ENCODE measurements around the gene TRMT10B.

TRMT10B gene

GRCh38 chr9:37800631-37801286 is 47.2 kb downstream of the TRMT10B start, which contains the start of gene DCAF10:
Gene DCAF10, plus strand, starts transcription at chr9:37800797. Its CDS starts 70 bp downstream, at chr9:37800867.
- H3K27me3 ChIP-seq (ENCODE audit: insufficient read depth, low read length) = no peaks in the 10 kb centered on the region
- H3K9me2 ChIP-seq (ENCODE audit: low read depth, low read length) = no peaks in the 10 kb centered on the region
- H3K79me2 ChIP-seq (ENCODE audit: insufficient read depth, low read length) = peaks cover 31% of the 10 kb centered on the region
- no peaks in the 10 kb centered on the region for H3K9me3 ChIP-seq (ENCODE audit: low read length)
- H3K4me3 ChIP-seq (ENCODE audit: low read depth, low read length, poor library complexity, severe bottlenecking) = peak within 1 kb of the TSS; percentile 81
- peak within 1 kb of the TSS; percentile 16 for H3K27ac ChIP-seq (ENCODE audit: low read depth, low read length, poor library complexity, severe bottlenecking)
- H2AFZ ChIP-seq (ENCODE audit: low read length) = 0 out of 2 replicates have a peak within 1 kb of the TSS, but pooled peaks have one; percentile 60
- H3K9ac ChIP-seq (ENCODE audit: low read length) = peak within 1 kb of the TSS; percentile 80
- TF ChIP-seq CTCF (IDR thresholded peaks at IDR 0.05; ENCODE audit: low read length) (no peak), EZH2 (IDR thresholded peaks at IDR 0.05; ENCODE audit: borderline replicate concordance, low read length) (no peak)
- peaks cover 24% of the 10 kb centered on the region for H3K4me1 ChIP-seq (ENCODE audit: insufficient read depth, low read length, severe bottlenecking)
- H3K4me2 ChIP-seq (ENCODE audit: low read length) = peak within 1 kb of the TSS; percentile 93
- H3K36me3 ChIP-seq (ENCODE audit: insufficient read depth, low read length) = peaks cover 9% of the 10 kb centered on the region; the same call in 1 of the 2 replicates
- no peaks in the 10 kb centered on the region for H4K20me1 ChIP-seq (ENCODE audit: insufficient read depth, low read length)
- no peaks in the 10 kb centered on the region for H3F3A ChIP-seq (ENCODE audit: insufficient read depth, low read length)

- H4K20me1 ChIP-seq (ENCODE audit: insufficient read depth, low read length) = no peaks in the 10 kb centered on the region
Measured at GRCh38 chr9:37801287-37801850, 47.8 kb downstream of the TRMT10B start.

More at GRCh38 chr9:37801287-37801850, 47.8 kb downstream of the TRMT10B start:
- no peak overlapping the region for H2AFZ ChIP-seq (ENCODE audit: low read length)
- H3K9me2 ChIP-seq (ENCODE audit: low read depth, low read length) = no peaks in the 10 kb centered on the region
- no peaks in the 10 kb centered on the region for H3K9me3 ChIP-seq (ENCODE audit: low read length)
- H3K9ac ChIP-seq (ENCODE audit: low read length) = peak overlapping the region; percentile 80
- H3K4me3 ChIP-seq (ENCODE audit: low read depth, low read length, poor library complexity, severe bottlenecking) = peak overlapping the region; percentile 81
- H3K27ac ChIP-seq (ENCODE audit: low read depth, low read length, poor library complexity, severe bottlenecking) = peak overlapping the region; percentile 16
- H3K4me2 ChIP-seq (ENCODE audit: low read length) = peak overlapping the region; percentile 93
- H3K27me3 ChIP-seq (ENCODE audit: insufficient read depth, low read length) = no peaks in the 10 kb centered on the region
- TF ChIP-seq EZH2 (IDR thresholded peaks at IDR 0.05; ENCODE audit: borderline replicate concordance, low read length) (no peak), CTCF (IDR thresholded peaks at IDR 0.05; ENCODE audit: low read length) (no peak)
- peaks cover 24% of the 10 kb centered on the region for H3K4me1 ChIP-seq (ENCODE audit: insufficient read depth, low read length, severe bottlenecking)
- peaks cover 11% of the 10 kb centered on the region; the same call in 1 of the 2 replicates for H3K36me3 ChIP-seq (ENCODE audit: insufficient read depth, low read length)
- H3K79me2 ChIP-seq (ENCODE audit: insufficient read depth, low read length) = peaks cover 32% of the 10 kb centered on the region
- H3F3A ChIP-seq (ENCODE audit: insufficient read depth, low read length) = no peaks in the 10 kb centered on the region

Data from OCI-LY1 (cell line).